HG03439 (cell line): ENCODE measurements around the gene SQSTM1.
"Not testable (repeated sequence)": the region's sequence is repeated elsewhere in the genome, so short reads cannot be mapped to it uniquely, and the experiment has no call there.

Experiments used
- ATAC-seq: cut with Tn5 transposase; IDR thresholded peaks from one replicate; pipeline ENCODE4 v1.9.1; 2021; ENCODE audit warnings: mild to moderate bottlenecking, moderate library complexity; ENCODE audit not compliant: unreplicated experiment

The SQSTM1 gene

DNA sequence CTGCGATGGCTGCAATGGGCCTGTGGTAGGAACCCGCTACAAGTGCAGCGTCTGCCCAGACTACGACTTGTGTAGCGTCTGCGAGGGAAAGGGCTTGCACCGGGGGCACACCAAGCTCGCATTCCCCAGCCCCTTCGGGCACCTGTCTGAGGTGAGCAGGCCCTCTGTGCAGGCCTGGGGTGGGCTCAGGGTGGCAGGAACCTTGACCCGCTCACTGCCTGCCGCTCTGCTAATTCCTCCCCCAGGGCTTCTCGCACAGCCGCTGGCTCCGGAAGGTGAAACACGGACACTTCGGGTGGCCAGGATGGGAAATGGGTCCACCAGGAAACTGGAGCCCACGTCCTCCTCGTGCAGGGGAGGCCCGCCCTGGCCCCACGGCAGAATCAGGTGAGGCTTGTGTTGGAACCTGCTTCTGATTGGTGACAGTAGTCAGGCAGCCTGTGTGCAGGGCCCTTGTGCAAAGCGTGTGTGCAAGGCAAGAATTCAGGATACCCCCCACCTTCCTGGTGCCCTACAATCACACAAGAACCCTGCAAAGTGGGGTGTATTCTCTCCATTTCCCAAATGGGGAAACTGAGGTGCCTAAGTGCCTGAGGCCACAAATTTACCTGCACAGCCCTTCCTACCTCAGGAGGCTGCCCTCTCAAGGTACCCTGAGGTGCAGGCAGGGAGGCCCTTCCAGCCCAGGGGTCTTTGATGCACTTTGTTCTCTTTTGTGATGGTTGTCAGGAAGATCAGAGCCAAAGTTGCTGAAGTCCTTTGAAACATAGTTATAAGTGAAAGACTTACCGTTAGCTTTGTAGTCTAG lies 3.4 kb downstream of the SQSTM1 start:
- no peak for ATAC-seq

GRCh38 chr5:179824745-179825112 lies 4.0 kb downstream of the SQSTM1 start:
- ATAC-seq, result no peak

DNA sequence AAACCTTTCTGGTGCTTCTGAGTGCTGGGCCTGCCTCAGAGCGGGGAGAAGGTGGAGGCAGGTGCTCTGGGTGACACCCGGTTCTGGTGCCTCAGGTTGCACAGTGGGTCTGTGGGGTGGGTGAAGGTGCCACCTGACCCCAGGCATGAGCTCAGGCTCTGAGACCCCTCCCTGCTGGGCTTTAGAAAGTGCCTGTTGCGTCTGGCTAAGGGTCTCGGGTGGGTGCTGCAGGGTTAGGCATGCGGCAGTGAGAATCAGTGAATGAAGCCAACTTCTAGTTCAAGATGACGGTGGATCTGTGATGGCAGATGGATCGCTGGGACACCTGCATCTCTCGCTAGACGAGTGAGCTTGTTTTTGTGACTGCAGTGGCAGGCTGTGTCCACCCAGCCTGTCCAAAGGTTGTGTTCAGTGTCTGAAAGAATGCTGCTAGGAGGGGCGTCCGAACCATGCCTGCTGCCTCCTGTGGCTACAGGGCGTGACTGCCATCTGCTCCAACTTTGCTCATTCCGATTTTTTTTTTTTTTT lies 5.0 kb downstream of the SQSTM1 start:
- no peak for ATAC-seq

DNA sequence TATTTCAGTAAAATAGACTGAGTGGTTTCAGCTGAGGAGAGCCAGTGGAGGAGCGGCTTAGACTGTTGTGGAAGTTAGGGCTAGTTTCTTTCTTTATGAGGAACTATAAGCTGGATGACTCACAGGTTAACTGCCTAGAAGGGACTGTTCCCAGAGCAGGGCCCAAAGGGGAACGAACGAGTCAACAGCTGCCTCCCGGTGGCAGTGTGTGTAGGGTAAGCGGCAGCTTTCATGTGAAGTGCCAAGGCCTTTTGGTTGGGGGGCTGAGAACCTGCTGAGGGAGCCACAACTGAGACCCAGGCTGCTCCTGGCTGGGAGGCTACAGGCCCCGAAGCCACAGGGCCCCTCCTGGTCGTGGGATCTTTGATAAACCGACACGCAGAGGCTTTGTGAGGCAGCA lies 7.0 kb downstream of the SQSTM1 start:
- no peak for ATAC-seq

DNA sequence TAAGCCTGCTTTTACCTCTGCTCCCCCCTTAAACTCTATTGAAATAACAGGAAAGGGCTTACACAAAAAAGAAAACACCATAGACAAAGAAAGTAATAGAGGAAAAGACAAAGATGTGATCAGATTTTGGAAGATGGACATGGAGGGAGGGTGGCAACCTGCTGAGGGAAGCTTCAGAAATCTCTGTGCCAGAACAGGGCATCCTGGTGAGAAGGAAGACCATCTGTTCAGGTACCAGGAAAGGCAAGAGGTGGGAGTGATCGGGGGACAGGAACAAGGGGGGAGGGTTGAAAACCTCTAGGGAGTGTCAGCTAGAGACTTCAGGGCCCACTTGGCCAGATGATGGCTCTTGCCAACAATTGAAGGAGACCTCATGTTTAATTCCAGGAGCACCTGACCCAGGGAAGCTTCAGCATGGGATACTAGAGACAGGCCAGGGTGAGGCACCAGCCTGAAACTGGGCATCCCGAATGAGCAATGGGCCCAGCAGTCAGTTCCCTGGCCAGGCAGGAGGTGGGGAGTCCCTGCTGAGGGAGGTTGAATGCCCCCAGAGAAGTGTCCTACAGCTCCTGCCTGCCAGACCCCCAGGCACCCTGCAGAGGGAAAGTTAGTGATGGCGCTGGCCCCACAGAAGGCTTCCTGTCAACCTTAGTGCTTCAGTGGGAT lies 8.2 kb downstream of the SQSTM1 start:
- ATAC-seq, result no peak

GRCh38 chr5:179829732-179830435 lies 9.2 kb downstream of the SQSTM1 start:
- no peak for ATAC-seq

DNA sequence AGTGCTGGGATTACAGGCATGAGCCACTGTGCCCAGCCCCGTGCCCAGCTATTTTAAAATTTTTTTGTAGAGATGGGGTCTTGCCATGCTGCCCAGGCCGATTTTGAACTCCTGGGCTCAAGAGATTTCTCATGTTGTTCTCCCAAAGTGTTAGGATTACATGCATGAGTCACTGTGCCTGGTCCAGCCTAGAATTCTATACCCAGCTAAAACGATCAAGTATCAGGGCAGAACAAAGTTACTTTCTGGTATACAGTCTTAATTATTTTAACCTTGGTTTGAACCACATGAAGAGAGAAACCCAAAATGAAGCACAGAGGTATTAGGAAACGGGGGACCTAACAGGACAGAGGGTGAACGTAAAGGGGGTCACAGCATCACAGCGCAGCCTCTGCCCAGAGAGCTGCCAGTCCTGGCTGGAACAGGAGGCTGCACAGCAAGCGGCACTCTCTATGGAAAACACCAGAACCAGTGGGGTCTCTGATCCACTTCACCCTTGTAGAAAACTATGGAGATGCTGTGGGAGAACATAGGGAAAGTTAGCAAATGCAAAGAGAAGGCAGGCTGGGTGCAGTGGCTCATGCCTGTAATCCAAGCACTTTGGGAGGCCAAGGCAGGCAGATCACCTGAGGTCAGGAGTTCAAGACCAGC lies 10.2 kb downstream of the SQSTM1 start:
- no peak for ATAC-seq

GRCh38 chr5:179832039-179832745 lies 11.5 kb downstream of the SQSTM1 start:
- no peak for ATAC-seq

DNA sequence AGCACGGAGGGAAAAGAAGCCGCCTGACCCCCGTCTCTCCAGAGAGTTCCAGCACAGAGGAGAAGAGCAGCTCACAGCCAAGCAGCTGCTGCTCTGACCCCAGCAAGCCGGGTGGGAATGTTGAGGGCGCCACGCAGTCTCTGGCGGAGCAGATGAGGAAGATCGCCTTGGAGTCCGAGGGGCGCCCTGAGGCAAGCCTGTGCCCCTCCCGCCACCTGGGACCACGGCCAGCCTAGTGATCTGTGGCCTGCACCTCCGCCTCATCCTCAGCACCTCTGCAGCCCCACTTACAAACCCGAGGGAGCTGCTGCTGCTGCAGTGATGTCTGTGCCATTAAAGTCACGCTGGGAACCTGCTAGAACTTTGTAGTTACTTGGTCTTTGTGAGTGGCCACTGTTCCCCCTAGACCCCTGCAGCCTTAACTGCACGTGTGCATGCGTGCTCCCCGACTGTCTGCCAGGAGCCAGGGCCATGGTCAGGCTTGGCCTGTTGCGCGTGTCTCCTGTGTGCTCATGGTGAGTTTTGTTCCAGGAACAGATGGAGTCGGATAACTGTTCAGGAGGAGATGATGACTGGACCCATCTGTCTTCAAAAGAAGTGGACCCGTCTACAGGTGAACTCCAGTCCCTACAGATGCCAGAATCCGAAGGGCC lies 12.5 kb downstream of the SQSTM1 start:
- ATAC-seq, result no peak

DNA sequence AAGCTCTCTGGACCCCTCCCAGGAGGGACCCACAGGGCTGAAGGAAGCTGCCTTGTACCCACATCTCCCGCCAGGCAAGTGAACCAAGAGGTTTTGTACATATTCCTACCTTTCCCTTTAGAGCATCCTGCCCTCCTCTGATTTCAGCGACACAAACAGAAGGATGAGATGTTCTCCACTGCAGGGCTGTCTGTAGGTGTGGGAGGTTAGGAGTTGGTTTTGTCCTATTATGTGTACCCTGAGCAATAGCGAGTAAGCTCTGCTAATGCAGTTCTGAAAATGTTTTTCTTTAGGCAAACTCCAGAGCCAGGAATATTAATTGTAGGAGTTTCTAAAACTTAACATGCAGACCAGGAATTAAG lies 13.0 kb downstream of the SQSTM1 start:
- ATAC-seq, result no peak

DNA sequence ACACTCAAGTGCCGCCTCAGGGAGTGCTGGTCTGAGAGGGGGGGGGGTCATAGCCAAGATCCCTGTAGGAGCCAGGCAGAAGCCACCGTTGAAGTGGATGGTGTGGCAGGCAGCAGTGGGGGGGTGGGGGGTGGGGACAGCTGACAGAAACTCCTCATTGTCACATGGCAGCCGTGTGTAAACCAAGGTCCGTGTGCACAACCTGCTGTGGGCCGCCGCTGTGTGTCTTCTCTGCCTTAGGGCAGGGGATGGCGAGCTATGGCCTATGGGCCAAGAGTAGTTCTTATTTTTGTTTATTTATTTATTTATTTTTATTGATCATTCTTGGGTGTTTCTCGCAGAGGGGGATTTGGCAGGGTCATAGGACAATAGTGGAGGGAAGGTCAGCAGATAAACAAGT lies 13.4 kb downstream of the SQSTM1 start:
- ATAC-seq, result no peak

GRCh38 chr5:179834871-179835270 lies 14.2 kb downstream of the SQSTM1 start:
- not testable (repeated sequence) for ATAC-seq

DNA sequence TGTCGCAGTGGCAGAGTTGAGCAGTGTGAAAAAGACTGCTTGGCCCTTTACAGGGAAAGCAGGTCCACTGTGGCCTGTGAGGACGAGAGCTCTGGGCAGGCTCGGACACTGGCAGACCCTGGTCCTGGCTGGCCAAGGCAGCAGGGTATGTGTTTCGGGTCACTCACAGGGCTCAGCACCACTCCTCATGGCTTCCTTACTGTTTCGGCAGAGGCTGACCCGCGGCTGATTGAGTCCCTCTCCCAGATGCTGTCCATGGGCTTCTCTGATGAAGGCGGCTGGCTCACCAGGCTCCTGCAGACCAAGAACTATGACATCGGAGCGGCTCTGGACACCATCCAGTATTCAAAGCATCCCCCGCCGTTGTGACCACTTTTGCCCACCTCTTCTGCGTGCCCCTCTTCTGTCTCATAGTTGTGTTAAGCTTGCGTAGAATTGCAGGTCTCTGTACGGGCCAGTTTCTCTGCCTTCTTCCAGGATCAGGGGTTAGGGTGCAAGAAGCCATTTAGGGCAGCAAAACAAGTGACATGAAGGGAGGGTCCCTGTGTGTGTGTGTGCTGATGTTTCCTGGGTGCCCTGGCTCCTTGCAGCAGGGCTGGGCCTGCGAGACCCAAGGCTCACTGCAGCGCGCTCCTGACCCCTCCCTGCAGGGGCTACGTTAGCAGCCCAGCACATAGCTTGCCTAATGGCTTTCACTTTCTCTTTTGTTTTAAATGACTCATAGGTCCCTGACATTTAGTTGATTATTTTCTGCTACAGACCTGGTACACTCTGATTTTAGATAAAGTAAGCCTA lies 15.7 kb downstream of the SQSTM1 start:
- no peak for ATAC-seq

GRCh38 chr5:179837076-179838011 lies 16.6 kb downstream of the SQSTM1 start:
- ATAC-seq, result no peak

GRCh38 chr5:179839328-179840256 lies 18.9 kb downstream of the SQSTM1 start:
- ATAC-seq, result no peak

DNA sequence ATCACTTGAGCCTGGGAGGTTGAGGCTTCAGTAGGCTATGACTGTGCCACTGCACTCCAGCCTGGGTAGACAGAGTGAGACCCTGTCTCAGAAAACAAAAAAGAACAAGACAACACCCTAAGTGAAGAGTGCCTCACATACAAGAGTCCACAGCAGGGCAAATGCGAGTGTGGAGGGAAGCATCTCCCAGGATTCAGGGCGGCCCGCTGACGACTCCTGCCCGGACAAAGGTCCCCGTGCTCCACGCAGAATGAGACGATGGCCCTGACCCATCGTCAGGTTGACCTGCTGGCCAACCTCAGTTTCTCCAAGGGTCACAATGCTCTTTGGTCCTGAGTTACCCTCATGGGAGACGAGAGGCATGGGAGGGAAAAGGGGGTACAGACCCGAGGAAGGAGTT lies 19.6 kb downstream of the SQSTM1 start:
- no peak for ATAC-seq

DNA sequence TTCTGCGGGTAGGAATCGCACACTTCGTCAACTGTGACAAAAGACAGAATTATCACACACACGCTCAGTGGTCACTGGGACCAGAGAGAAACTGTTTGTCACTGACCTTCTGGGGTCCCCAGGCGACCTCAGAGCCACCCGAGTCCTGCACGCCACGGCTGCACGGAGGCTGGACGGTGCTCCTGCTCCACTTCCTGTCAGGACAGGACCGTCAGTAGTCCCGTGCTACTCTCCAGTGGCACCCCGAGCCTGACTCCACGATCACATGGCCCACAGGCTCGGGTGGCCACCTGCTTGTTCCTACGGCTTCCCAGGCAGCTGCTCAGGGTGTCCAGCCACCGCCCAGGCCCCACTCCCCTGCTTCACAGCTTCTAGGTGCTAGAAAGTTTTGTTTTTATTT lies 20.1 kb downstream of the SQSTM1 start:
- ATAC-seq, result no peak
